ENCODE results near the gene NINL.

DNA sequence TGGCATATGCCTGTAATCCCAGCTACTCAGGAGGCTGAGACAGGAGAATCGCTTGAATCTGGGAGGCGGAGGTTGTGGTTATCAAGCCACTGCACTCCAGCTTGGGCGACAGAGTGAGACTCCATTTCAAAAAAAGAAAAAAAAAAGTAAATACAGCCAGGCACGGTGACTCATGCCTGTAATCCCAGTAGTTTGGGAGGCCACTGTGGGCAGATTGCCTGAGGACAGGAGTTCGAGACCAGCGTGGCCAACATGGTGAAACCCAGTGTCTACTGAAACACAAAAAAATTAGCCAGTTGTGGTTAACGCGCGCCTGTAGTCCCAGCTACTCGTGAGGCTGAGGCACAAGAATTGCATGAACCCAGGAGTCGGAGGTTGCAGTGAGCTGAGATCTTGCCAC lies 1.5 kb upstream of the NINL start:
- TF ChIP-seq, protein P1, sequence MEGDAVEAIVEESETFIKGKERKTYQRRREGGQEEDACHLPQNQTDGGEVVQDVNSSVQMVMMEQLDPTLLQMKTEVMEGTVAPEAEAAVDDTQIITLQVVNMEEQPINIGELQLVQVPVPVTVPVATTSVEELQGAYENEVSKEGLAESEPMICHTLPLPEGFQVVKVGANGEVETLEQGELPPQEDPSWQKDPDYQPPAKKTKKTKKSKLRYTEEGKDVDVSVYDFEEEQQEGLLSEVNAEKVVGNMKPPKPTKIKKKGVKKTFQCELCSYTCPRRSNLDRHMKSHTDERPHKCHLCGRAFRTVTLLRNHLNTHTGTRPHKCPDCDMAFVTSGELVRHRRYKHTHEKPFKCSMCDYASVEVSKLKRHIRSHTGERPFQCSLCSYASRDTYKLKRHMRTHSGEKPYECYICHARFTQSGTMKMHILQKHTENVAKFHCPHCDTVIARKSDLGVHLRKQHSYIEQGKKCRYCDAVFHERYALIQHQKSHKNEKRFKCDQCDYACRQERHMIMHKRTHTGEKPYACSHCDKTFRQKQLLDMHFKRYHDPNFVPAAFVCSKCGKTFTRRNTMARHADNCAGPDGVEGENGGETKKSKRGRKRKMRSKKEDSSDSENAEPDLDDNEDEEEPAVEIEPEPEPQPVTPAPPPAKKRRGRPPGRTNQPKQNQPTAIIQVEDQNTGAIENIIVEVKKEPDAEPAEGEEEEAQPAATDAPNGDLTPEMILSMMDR (IDR thresholded peaks at IDR 0.05; ENCODE audit: low read depth, low read length), result no peak
- no peak for TF ChIP-seq POLR2A (IDR thresholded peaks at IDR 0.05; ENCODE audit: extremely low read depth, insufficient read length)
- TF ChIP-seq MYC (IDR thresholded peaks at IDR 0.05; ENCODE audit: low read depth, low read length), result no peak

All from NB4 (cell line).